Pancreas (tissue), 10 donors: ENCODE data around the gene COL2A1. TPM values are rescaled to one million over a fixed set of nuclear protein-coding genes. Genes with fewer than 3 reads are reported as not detected.

ENCODE experiments used
- ATAC-seq, 4 donors: fragments of 200-7000 bp; cut with Tn5 transposase; one replicate each; pipeline versions ENCODE4 v1.8.0 to v1.9.1; 2020; ENCODE audit warnings: mild to moderate bottlenecking in 4 of 4, moderate library complexity in 4 of 4
- DNase-seq, 6 donors: peaks; one replicate each; pipeline ENCODE4 v3.0.0-alpha.2; 2020
- FAIRE-seq: peaks from 2 replicates; lab custom pipeline; 2012; peaks lifted over from hg19 to GRCh38; lab: Jason Lieb, UNC
- H3K27ac ChIP-seq, 4 donors: fragments of 200-600 bp; sonication (generic); 1 replicate in 3 of 4; 2 replicates in 1 of 4; pipeline versions ENCODE4 v1.5.0 to v1.8.0; 2020
- H3K27me3 ChIP-seq, 4 donors: fragments of 200-600 bp; one replicate each; pipeline ENCODE4 v1.8.0; 2021
- H3K36me3 ChIP-seq, 3 donors: fragments of 200-600 bp; sonication (generic) in 1 of 3; one replicate each; pipeline versions ENCODE4 v1.5.0 to v1.8.0; 2020 to 2021
- H3K4me1 ChIP-seq, 3 donors: fragments of 200-600 bp; one replicate each; pipeline ENCODE4 v1.8.0; 2021
- H3K4me3 ChIP-seq, 4 donors: fragments of 200-600 bp; sonication (generic) in 2 of 4; one replicate each; pipeline versions ENCODE4 v1.5.0 to v1.8.0; 2020 to 2021
- H3K9me3 ChIP-seq, 4 donors: fragments of 200-600 bp; one replicate each; pipeline ENCODE4 v1.8.0; 2021
- WGBS, 2 donors: extraction: QIAGEN DNeasy Blood & Tissue Kit; methylation state at CpG; one replicate each; pipeline ENCODE4 v1.1.7; 2013; 5-methylcytosine and 5-hydroxymethylcytosine counted together
- intact Hi-C, 3 donors: fragments of 100-400 bp; cut with DNase I; formaldehyde crosslinking; loops; one replicate each; pipeline versions ENCODE4 v1.11.1 to v1.14.2; 2022
- polyA plus RNA-seq, 2 donors: library from polyadenylated mRNA; stranded (reverse); fragments of 200-250 nt; gene quantifications; one replicate each; pipeline ENCODE4 v1.2.3, GENCODE V29; 2013
- total RNA-seq, 6 donors: library from RNA; stranded (reverse); fragmentation: NEBNext Ultra II Directional in 4 of 6; extraction: Animal tissue kit (Norgen Biotek cat#: 25700) in 4 of 6; gene quantifications; one replicate each; pipeline versions ENCODE4 v1.2.1 to v1.2.4, GENCODE V29; 2021 to 2023
- TF ChIP-seq, protein P1 (sequence below), 4 donors: fragments of 200-600 bp; sonication (generic) in 3 of 4; IDR thresholded peaks; one replicate each; pipeline versions ENCODE4 v1.5.0 to v1.8.0; 2021; ENCODE audit warnings: antibody characterized with exemption in 4 of 4
- donor health status: healthy with polysubstance abuse.
- donor health status: DM: no; HTN: no; CAD: no; lungs with moderate emphysema.
- donor health status: DM: no; HTN: no; CAD: no.
- donor health status: control.
- donor health status: control.
- donor health status: Bipolar disorder and iron deficiency.
- donor health status: DM: yes; HTN: yes; CAD: no.
- donor health status: DM: no; HTN: no; CAD: no.
- donor health status: DM: no; HTN: no; CAD: no.
- donor health status: DM: yes; HTN: yes; CAD: no.

COL2A1 gene
- total and polyA plus RNA-seq, 8 donors = 0.04 to 0.12 (median 0.06) TPM; not detected in 5

DNA sequence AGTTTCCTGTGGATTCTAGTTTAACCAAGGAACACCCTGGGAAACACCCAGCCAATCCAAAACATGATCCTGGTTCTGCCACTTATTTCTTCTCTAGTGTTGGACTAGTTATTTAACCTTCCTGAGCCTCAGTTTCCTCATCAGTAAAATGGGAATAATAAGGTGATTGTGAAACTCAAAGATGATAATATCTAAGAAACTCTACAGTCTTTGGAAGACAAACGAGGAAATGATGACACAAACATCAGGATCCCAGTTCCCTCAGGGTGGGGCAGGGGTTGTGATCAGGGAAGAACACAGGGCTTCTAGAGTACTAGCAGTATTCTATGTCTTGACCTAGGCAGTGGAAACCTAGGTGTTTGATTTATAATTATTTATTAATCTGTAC, 58.9 kb downstream of the COL2A1 start:
- H3K4me3 ChIP-seq = no peak overlapping the region
- intact Hi-C loops = no loop called here
- DNase-seq = no peak
- no peak for ATAC-seq
- no peak for FAIRE-seq
- no peak overlapping the region for H3K27ac ChIP-seq
- peaks cover 0 to 4% (median 0%) of the 10 kb centered on the region in 3 donors for H3K4me1 ChIP-seq
- 53 to 61% methylated on average over 1 of the region's 1 CpG for WGBS, 2 donors
- H3K36me3 ChIP-seq = no peaks in the 10 kb centered on the region
- H3K9me3 ChIP-seq = no peaks in the 10 kb centered on the region
- TF ChIP-seq, protein P1, sequence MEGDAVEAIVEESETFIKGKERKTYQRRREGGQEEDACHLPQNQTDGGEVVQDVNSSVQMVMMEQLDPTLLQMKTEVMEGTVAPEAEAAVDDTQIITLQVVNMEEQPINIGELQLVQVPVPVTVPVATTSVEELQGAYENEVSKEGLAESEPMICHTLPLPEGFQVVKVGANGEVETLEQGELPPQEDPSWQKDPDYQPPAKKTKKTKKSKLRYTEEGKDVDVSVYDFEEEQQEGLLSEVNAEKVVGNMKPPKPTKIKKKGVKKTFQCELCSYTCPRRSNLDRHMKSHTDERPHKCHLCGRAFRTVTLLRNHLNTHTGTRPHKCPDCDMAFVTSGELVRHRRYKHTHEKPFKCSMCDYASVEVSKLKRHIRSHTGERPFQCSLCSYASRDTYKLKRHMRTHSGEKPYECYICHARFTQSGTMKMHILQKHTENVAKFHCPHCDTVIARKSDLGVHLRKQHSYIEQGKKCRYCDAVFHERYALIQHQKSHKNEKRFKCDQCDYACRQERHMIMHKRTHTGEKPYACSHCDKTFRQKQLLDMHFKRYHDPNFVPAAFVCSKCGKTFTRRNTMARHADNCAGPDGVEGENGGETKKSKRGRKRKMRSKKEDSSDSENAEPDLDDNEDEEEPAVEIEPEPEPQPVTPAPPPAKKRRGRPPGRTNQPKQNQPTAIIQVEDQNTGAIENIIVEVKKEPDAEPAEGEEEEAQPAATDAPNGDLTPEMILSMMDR (IDR thresholded peaks at IDR 0.05) = no peak
- H3K27me3 ChIP-seq = peaks cover 0 to 4% (median 0%) of the 10 kb centered on the region in 4 donors

- Histone ChIP-seq H3K27me3 (peaks cover 0 to 4% (median 0%) of the 10 kb centered on the region in 4 donors), H3K4me1 (peaks cover 0 to 4% (median 0%) of the 10 kb centered on the region in 3 donors), H3K27ac (no peak overlapping the region), H3K36me3 (no peaks in the 10 kb centered on the region), H3K4me3 (no peak overlapping the region), H3K9me3 (no peaks in the 10 kb centered on the region)
- 76 to 79% methylated on average over 6 of the region's 6 CpGs for WGBS, 2 donors
- FAIRE-seq (no peak), DNase-seq (no peak), ATAC-seq (no peak)
- intact Hi-C loops = no loop called here
- TF ChIP-seq, protein P1 (IDR thresholded peaks at IDR 0.05) = no peak
These were observed 59.5 kb downstream of the COL2A1 start for GRCh38 chr12:47944685-47945340.

DNA sequence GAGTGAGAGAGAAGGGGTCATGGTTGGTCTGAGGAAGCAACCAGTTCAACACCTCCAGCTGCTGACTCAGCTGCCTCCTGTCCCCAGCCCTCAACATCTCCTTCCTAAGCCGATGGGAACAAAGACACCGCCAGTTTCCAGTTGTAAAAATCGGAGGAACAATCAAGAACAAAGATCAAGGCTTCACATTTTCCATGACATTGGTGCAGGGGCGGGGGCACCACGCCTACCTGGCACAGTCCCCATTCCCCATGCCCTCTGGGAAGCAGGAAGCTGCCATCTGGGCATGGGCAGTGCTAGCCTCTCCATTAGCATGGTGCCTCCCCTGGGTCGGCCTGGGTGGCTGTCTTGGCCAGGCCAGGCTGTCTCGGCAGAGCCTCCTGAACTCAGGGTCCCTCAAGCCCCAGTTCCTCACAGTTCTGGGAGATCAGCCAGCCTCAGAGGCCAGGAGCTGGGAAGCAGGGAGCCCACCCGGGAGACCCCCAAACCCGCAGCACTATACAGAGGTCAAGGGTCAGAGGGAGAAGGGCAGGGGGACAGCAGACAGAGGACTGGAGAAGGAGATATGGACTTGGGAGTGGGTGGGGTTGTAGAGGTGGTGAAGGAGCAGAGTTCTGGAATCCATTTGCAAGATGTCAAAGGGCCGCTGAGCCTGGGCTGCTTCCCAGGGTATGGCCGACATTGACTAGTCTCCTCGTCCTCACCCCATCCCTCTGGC, 60.5 kb downstream of the COL2A1 start:
- DNase-seq (peak in 2 of 6 donors; percentile 25 to 48), FAIRE-seq (no peak), ATAC-seq (peak in 3 of 4 donors; percentile 23 to 42 (median 39))
- no peaks in the 10 kb centered on the region for H3K36me3 ChIP-seq
- no peaks in the 10 kb centered on the region for H3K9me3 ChIP-seq
- H3K27me3 ChIP-seq = peaks cover 0 to 4% (median 0%) of the 10 kb centered on the region in 4 donors
- TF ChIP-seq, protein P1 (IDR thresholded peaks at IDR 0.05) = no peak
- no peak overlapping the region for H3K27ac ChIP-seq
- H3K4me3 ChIP-seq = no peak overlapping the region
- intact Hi-C loops = no loop called here
- peaks cover 0 to 4% (median 0%) of the 10 kb centered on the region in 3 donors for H3K4me1 ChIP-seq
- WGBS, 2 donors = 58 to 62% methylated on average over 11 to 12 of the region's 12 CpGs

DNA sequence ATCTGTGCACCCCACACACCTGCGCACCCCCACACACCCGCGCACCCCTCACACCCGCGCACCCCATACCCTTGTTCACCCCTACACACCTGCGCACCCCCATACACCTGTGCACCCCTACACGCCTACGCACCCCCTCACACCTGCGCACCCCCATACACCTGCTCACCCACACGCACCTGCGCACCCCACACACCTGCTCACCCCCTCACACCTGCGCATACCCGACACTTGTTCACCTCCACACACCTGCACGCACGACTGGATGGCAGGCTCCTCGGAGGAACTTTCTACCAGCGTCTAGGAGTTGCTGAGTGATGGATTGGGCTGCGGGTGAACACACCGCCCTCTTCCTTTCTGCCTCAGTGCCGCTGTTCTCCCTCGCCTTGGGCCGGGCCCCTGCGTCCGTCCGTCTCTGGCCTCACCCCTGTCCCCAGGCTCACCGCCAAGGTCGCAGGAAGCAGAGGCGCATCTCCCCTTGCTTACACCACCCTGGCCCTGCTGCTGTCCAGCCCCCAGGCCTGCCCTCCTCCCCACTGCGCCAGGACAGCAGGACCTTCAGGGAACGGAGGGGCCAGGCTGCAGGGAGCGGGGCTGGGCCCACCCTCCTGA, 61.6 kb downstream of the COL2A1 start:
- peaks cover 0 to 4% (median 0%) of the 10 kb centered on the region in 3 donors for H3K4me1 ChIP-seq
- no peak overlapping the region for H3K27ac ChIP-seq
- H3K36me3 ChIP-seq = no peaks in the 10 kb centered on the region
- ATAC-seq (no peak), FAIRE-seq (no peak), DNase-seq (no peak)
- H3K27me3 ChIP-seq = peaks cover 0 to 4% (median 0%) of the 10 kb centered on the region in 4 donors
- WGBS, 2 donors = 52 to 58% methylated on average over 30 to 31 of the region's 31 CpGs
- TF ChIP-seq, protein P1 (IDR thresholded peaks at IDR 0.05) = no peak
- intact Hi-C loops = no loop called here
- no peak overlapping the region for H3K4me3 ChIP-seq
- H3K9me3 ChIP-seq = no peaks in the 10 kb centered on the region
